ENCODE data around the gene NAT9.

Gene NAT9

DNA sequence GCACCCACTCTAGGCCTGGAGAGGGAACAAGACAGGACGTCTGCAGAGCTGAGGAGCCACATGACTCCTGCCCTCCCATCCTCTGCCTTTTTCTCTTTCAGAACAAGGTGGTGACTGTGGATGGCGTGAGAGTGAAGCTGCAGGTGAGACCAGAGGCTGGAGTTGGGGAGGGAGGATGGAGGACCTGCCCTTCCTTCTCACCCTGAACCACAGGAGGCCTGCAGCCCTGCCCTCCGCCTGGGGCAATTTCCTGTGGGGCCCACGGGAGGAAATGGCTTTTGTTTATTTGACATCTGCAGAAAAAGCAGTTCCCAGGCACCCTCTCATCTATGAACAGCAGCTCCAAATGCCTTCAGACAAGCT is 34.0 kb downstream of the NAT9 start:
- no peak for DNase-seq

DNA sequence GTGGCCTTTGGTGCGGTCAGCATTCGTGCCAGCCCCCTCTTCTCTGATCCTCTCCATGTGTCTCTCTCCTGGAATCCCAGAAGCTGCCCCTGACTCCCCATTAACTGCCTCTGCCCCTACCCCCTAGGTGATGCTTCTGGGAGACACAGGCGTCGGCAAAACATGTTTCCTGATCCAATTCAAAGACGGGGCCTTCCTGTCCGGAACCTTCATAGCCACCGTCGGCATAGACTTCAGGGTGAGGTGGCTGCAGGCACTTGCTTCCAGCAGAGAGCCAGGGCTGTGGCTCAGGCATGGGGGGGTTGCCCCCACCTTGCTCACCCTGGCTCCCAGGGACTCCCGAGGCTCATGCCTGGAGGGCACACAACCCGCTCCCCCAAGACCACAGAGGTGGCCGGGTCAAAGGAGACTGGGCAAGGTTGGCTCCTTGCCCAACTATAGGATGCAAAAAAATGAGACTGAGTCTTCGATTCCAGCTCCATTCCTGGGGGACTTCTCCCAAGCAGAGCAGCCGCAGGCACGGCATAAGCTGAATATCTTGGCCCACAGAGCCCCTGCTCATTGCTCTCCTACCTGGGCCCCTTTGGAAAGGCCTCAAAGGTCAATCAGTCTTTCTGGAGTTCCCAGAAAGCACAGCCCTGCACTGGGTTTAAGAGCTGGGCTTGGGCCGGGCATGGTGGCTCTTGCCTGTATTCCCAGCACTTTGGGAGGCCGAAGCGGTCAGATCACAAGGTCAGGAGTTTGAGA is 35.3 kb downstream of the NAT9 start:
- DNase-seq = no peak

DNA sequence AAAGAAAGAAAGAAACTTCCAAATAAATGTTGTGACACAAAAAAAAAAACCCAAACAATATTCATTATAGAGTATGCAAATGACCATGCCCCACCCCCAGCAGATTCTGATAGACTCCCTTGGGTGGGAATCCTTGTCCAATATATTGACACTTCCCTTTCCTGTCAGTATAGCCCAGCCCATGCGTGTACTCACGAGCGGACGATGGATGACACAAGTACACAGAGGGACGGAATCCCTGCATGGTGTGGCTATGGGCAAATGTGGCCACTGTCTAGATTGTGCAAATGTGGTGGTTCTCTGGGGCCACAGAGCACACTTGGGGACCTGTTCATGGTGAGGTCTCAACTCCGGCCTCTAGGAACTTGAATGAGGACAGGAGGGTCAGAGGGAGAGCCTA is 36.0 kb downstream of the NAT9 start:
- DNase-seq = no peak

DNA sequence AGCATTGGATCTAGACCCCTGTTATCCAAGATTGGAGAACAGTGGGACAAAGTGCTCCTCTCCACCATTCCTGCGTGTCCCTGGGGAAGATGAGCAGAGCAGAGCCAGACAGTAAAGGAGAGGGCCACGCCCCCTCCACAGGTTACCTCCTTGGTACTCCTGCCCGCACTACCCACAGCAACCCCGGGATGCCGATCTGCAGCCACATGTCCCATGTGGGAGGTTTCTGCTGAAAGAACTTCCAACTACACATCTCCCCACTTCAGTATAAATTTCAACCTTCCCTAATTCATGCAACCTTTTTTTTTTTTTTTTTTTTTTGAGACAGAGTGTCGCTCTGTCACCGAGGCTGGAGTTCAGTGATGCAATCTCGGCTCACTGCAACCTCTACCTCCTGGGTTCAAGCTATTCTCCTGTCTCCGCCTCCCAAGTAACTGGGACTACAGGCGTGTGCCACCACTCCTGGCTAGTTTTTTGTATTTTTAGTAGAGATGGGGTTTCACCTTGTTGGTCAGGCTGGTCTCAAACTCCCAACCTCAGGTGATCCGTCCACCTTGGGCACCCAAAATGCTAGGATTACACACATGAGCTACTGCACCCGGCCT is 36.8 kb downstream of the NAT9 start:
- no peak for DNase-seq

DNA sequence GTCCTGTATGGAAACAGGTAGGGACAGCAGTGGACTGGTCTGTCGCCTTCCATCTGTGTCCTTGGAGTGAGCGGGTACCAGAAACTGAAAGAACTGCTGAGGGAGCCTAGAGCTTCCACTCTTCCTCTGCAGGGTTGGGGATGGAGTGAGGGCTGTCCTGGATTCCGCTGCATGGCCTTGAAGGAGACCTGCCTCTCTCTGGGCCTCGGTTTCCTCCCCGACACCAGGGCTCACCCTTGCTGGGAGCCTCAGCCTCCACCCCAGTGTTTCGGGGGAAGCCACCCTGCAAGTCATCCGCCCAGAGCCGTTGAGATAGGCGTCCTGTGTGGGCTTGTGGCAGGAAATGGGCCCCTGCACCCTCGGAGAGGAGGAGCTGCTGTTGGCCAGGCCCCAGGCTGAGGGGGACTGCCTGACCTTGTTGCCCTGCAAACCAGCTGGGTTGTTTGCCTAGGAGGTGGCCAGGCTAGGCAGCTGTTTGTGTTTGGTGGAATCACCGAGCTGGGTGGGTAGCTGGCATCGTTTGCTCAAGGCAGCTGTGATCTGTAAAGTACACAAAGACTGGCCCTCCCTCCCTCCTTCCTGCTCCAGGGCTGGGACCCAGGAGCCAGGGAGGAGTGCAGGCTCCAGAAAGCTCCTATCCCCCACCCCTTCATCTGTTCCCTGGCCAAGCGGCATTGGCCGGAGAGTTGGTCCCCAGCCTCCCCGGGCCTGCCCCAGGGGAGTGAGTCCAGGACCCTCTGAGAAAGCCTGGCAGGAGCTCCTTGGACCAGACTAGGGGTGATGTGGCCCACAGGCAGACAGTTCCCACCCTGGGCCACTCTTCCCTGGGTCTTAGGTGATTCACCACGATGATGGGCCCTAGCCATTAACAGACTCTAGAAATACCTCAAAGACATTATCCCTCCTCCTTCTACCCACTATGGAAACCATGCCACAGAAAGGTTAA is 37.8 kb downstream of the NAT9 start:
- no peak for DNase-seq

DNA sequence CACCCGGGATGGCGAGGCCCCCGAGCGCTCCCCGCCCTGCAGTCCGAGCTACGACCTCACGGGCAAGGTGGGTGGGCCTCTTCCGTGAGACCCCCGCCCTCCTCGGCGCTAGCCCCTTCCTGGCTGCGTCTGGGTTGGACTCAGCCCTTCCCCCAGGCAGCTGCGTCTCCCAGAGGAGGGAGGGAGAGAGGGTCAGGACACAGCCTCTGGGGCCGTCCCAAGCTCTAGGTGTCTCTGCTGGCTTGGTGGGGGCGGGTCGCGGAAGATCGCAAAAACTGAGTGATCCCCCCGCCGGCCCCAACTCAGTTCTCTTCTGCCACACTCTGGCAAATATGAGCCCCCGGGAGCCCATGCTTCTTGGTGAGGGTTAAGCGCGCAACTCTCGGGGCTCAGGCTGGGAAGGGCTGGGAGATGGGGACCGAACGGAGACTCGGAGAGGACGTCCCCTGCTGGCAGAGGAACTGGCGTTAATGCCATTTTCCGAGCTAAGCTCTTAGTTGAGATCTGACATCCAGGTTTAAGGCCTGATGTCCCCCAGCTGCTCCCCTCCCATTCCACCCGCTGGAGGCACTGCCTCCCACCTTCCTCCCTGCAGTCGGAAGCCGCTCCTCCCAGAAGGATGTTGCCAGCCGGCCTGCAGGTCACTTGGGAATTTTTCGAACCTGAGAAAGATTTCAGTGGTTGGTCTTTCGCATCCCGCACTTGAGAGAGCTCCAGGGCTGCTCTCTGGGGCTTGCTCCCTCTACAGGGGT is 38.7 kb downstream of the NAT9 start:
- no peak for DNase-seq

DNA sequence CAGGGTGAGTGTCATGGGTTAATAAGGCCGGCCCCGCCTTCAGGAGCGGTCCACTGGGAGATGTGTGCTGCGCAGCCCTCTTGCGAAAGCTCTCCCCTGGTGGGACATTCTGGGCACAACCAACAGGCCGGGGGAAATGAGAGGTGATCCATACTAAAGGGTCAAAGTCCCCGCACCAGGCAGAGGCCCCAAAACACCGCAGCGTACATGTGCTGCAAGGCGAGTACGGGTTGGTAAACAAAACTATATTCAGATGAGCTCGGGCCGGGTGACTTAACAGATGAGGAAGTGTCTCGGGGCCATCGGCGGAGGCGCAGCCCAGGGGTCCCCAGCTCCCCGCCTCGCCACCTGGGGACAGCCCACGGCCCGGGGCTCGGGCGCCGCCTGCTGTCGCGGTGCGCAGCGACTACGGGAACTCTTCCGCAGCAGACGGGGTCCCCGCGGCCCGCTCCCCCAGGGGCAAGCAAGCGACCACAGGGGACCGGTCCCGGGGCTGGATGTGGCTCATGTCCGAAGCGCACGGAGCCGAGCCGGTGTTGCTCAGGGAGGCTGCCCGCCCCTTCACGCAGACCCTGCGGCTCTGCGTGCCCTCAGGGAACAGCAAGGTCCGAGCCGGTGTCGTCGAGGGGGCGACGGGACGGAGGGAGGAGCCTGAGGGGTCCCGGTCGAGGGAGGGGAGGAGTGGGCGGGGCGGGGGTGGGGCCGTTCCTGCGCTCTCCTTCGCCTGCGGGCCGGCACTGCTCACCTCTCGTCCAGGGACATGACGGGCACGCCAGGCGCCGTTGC is 39.4 kb downstream of the NAT9 start, which contains the start of gene RAB37:
Gene RAB37 (plus strand): TSS at position 744 of the 786 bp plus-strand sequence. CDS start 17 bp downstream, at position 761.
- no peak for DNase-seq

DNA sequence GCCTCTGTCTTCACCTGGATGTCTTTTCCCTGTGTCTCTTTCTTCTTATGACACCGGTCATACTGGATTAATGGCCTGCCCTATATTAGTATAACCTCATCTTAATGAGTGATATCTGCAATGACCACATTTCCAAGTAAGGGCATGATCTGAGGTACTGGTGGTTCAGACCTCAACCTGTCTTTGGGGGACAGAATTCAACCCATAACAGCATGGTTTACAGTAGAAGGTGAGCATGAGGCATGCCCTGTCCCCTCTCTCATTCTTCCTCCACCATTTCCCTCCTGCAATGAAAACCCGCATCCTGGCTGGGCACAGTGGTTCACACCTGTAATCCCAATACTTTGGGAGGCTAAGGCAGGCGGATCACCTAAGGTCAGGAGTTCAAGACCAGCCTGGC is 41.9 kb downstream of the NAT9 start:
- DNase-seq = no peak

DNA sequence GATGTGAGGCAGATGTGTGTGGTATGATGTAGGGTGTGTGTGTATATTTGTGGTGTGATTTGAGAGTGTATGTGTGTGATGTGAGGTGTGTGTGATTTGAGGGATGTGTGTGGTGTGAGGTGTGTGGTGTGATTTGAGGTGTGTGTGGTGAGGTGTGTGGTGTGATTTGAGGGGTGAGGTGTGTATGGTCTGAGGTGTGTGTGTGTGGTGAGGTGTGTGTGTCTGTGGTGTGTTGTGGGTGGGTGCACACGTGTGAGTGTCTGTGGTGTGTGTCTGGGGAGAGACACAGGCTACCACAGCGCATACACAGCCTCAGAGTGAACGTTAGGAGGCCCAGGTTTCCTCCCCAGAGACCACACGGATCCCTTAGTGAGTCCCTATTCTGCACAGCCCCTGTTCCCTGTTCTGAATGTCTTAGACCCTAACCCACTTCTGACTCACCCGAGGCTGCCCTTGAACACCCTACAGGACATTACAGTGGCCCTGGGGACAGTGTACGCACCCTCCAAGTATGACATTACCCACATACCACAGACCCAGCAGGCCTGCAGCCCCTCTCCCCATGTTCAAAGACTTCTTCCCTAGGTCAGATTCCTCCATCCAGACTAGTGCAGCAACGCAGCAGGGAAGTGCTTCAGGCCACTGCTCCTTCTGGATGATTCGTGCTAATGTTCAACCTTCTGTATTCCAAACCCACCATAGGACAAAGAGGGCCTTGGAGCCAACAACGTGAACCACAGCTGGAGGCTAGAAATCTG is 42.6 kb downstream of the NAT9 start:
- DNase-seq = no peak

DNA sequence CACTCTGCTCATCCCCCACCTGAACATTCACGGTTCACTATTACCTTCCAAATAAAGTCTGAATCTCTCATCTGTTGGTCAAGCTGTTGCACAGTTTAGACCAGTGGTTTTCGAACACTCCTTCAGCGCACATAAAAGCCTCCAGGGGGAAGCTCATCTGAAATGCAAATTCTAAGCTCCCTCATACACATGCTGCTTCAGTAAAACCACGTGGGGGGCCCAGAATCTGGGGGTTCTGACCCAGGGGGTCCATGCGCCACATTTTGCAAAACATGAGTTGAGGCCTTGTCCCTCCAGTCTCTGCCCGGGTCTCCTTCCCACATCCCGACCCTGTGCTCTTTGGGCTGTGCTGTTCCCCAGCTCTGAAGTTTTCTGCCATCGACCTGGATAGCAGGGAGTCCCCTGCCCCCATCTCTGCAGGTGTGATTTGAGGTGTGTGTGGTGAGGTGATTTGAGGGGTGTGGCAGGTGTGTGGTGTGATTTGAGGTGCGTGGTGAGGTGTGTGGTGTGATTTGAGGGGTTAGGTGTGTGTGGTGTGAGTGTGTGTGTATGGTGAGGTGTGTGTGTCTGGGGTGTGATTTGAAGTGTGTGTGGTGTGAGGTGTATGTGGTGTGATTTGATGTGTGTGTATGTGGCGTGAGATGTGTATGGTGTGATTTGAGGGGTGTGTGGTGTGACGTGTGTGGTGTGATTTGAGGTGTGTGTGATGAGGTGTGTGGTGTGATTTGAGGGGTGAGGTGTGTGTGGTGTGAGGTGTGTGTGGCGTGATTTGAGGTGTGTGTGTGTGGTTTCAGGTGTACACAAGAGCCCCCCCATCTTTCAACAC is 43.9 kb downstream of the NAT9 start:
- no peak for DNase-seq

DNA sequence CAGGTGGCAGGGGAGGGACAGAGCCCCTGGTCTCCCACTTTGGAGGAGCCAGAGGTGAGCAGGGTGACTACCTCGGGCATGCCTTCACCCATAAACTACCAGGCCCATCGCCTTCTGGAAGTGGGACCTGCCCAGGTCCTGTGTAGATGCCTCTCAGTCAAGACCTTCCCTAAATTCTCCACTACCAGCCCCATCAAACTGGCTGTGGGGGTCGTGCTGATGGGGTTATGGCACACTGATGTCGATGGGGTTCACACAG is 44.9 kb downstream of the NAT9 start:
- DNase-seq = no peak

DNA sequence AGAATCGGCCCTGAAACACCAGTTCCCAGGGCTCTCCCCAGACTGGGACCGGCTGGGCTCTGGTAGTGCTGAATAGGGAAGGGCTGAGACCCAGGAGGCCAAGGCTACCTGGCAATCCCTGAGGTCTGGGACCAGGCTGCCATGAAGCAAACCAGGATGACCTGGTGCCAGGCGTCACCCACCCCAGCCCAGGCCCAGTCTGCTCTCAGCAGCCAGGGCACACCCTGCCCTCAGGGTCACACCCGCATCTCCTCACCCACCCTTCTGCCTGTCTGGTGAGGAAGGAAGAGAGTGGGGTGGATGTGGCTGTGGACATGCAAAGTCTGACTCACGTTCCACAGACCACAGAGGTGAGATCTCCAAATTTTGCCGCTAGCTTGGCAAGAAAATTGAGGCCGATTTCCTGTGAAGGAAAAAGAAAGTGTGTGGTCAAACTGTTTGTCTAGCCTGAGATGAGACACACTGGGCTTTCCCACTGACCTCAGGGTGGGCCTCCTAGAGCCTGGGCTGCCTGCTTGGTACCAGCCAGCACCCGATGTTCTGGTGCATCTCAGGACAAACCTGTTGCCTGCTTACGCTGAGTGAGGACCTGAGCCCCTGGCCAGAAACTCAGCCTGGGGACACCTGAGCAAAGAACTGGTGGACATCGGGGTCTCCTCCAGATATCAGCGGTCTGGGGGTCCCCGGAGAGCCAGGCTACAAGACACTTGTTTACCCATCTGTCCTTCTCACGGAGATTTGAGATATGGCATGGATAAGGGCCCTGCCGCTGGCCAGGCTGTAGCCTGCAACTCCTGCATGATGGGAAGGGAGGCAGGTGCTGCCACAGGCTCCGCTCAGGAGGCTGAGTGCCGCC is 45.4 kb downstream of the NAT9 start:
- DNase-seq = no peak

DNA sequence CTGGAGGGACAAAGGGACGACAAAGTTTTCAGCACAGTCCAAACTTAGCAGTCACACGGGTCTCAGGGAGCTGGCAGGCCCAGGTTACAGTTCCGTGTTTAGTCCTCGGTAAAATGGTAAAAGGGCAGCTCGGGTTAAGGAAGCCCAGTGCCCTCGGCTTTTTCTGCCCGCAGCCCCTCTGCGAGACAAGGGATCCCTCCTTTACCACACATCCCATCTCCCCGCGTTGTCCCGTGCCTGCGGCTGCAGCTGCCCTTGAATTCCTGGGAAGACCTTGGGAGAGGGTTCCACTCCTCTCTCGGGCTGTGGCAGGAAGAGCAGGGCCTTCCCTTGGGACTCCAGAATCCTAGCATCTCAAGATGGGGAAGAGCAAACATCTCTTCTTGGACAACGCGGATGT is 46.3 kb downstream of the NAT9 start:
- DNase-seq = no peak

DNA sequence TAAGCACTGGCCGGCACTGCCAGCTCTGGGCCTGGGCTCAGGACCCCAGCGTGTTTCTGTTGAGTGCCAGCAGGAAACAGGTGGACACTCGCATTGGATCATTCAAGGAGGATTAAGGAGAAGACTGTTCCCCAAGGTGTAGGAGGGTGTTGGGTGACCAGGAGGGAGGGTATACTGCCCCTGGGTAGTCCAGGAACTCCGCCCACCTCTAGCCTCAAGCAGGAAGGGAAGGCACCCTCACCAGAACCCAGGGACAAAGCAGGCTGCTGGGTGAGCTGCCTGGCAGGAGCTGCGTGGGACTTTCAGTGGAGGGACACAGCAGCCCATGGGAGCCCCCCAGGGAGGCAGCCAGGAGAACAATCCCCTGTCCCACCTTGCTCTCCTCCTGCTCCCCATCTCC is 46.8 kb downstream of the NAT9 start:
- no peak for DNase-seq

DNA sequence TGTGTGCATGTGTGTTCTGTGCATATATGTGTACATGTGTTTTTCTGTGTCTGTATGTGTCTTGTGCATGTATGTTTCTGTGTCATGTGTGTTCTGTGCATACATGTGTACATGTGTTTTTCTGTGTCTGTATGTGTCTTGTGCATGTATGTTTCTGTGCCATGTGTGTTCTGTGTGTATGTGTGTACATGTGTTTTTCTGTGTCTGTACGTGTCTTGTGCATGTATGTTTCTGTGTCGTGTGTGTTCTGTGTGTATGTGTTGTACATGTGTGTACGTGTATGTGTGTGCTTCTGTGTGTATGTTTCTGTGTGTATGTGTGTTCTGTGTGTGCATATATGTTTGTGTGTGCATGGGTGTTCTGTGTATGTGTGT is 47.5 kb downstream of the NAT9 start:
- DNase-seq = no peak

DNA sequence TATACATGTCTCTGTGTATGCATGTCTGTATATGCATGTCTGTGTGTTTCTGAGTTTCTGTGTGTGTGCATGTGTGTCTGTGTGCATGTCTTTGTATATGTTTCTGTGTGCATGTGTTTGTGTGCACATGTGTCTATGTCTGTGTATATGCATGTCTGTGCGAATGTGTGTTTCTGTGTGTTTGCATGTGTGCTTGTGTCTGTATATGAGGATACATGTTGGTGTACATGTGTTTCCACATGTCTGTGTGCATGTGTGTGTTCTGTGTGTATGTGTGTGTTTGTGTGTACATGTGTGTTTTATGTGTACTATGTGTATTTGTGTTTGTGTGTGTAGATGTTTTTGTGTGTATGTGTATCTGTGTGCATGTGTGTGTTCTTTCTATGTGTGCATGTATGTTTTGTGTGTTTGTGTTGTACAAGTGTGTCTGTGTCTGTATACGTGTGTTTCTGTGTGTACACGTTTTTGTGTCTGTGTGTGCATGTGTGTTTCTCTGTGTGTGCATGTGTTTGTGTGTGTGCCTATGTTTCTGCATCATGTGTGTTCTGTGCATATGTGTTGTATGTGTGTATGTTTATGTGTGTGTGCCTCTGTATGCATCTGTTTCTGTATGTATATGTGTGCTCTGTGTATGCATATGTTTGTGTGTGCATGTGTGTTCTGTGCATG is 48.0 kb downstream of the NAT9 start:
- no peak for DNase-seq

DNA sequence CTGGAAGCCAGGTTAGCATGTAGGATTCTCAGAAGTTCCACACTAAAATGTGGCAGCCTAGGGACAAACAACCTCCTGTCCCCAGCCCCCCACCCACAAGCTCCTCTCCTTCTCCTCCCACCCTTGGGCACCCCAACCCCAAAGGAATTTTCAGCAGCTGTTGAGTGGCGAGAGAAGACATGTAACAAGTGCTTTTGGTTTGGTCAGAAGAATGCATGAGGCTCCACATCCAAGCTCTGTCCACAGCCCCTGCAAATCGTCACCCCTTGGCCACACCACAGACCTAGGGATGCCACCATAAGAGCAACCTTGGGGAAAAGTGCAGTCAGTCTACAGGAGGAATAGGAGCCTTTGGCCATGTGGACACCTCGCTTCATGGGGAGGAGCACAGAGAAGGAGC is 51.0 kb downstream of the NAT9 start:
- no peak for DNase-seq

DNA sequence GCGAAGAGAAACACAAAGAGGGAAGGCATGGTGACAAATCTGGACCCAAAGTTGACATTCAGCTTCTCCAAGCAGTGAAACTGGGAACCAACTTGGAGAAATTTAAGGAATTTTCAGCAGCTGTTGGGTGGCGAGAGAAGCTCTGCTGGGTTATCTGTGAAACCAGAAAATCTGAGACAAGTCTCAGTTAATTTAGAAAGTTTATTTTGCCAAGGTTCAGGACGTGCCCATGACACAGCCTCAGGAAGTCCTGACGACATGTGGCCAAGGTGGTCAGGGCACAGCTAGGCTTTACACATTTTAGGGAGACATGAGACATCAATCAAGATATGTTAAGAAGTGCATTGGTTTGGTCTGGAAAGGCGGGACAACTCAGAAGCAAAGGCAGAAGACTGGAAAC is 52.3 kb downstream of the NAT9 start:
- DNase-seq = no peak

DNA sequence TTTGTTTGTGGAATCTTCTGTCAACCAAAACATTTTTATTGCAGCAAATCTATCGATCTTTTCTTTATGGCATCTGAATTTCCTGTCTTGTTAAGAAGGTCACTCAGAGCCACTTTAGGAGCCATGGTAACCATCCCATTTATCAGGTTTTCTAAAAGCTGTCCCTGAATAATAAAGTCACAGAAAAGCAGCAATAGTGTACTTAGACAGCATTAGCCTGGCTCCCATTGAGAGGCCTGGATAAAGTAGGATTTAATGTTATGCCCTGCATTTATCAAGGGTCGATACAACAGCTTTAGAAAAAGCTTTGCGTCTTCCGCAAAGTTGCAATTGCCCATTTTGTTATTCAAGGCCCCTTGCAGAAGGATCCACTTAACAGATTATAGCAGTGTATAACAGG is 53.4 kb downstream of the NAT9 start:
- no peak for DNase-seq

All from cortex of kidney (tissue), 1 donor.